Measurements from ENCODE around the gene ADAM11. TPM values are rescaled to one million over a fixed set of nuclear protein-coding genes. Genes with fewer than 3 reads are reported as not detected.

Gene ADAM11
- total and polyA plus RNA-seq, 2 of the 13 experiments (the other 11 are each of a cell fraction or from before 2014, with no cell fraction given), result 0.38 to 0.91 TPM

DNA sequence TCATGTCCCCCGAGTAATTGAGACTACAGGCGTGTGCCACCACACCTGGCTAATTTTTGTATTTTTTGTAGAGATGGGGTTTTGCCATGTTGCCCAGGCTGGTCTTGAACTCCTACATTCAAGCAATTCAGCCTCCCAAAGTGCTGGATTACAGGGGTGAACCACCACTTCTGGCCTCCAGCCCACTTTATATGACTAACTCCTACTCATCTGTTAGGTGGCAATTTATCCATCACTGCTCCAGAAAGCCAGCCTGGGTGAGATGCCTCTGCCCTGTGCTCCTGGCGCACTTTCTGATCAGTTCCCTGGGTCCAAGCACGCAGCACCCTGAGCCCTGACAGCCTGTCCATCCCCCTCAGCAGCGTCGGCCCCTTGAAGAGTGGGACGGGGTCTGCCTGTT lies 29.4 kb downstream of the ADAM11 start:
- ChIA-PET POLR2A (no interaction called here), CTCF (ENCODE audit: low intra/inter-chr PET ratio, low total read pairs) (no interaction called here)
- WGBS (ENCODE audit: low lambda C conversion rate), result 22% methylated on average over 7 of the region's 7 CpGs
- no peak for ATAC-seq
- Histone ChIP-seq H3K9me3 (ENCODE audit: low read length) (no peaks in the 10 kb centered on the region), H3K27ac (ENCODE audit: extremely low read length, insufficient read depth, low read length) (no peak overlapping the region), H3K36me3 (replicated peaks in 1 of 2; ENCODE audit: control insufficient read depth in 1 of 2, insufficient read depth in 2 of 2, low read length in 2 of 2) (no peaks in the 10 kb centered on the region), H3K79me2 (ENCODE audit: insufficient read depth, low read length) (no peaks in the 10 kb centered on the region), H3K27me3 (ENCODE audit: control insufficient read depth in 1 of 2, insufficient read depth in 2 of 2, low read length in 2 of 2) (peaks cover 7 to 39% of the 10 kb centered on the region in 2 experiments; a peak in 4 of 5 replicates), H3K9ac (ENCODE audit: insufficient read depth, low read depth, low read length) (no peak overlapping the region), H3K4me1 (ENCODE audit: insufficient read depth, low read length) (no peaks in the 10 kb centered on the region), H2AFZ (ENCODE audit: low read length) (no peak overlapping the region), H3K4me3 (replicated peaks in 1 of 3; ENCODE audit: insufficient read depth in 1 of 3, low read depth in 2 of 3, low read length in 3 of 3) (no peak overlapping the region), H3K4me2 (ENCODE audit: low read depth, low read length) (no peak overlapping the region), H4K20me1 (ENCODE audit: insufficient read depth, low read length) (no peaks in the 10 kb centered on the region)
- FAIRE-seq, result no peak
- TF ChIP-seq SNAPC4 (CRISPR knock-in tag; IDR thresholded peaks at IDR 0.05), result no peak
- no peak for TF ChIP-seq HIC2 (CRISPR knock-in tag; IDR thresholded peaks at IDR 0.05; ENCODE audit: low read depth)
- intact Hi-C loops (cut with micrococcal nuclease; ENCODE audit: unreplicated experiment) (no loop called here), in situ Hi-C loops (cut with HindIII; ENCODE audit: extremely low pct_ligation_motif_present, low pct_unique_long_range_greater_than_20kb) (loop anchor here (25.0 kb wide), 1 partner anchor 224 kb away; no protein-coding TSS in a partner anchor)
- no peak for DNase-seq (ENCODE audit: low spot score)
- no TSS peak for BruUV-seq (replicated peaks)
